GM19468 (cell line): ENCODE results near the gene LRRC7.

Experiments used
- ATAC-seq: cut with Tn5 transposase; IDR thresholded peaks from one replicate; pipeline ENCODE4 v1.9.1; 2021; ENCODE audit warnings: mild to moderate bottlenecking, moderate library complexity, moderate number of reproducible peaks; ENCODE audit not compliant: unreplicated experiment; ENCODE audit errors: extremely low read depth

The LRRC7 gene

GRCh38 chr1:69752831-69753230 is 185.1 kb downstream of the LRRC7 start:
- ATAC-seq: no peak

DNA sequence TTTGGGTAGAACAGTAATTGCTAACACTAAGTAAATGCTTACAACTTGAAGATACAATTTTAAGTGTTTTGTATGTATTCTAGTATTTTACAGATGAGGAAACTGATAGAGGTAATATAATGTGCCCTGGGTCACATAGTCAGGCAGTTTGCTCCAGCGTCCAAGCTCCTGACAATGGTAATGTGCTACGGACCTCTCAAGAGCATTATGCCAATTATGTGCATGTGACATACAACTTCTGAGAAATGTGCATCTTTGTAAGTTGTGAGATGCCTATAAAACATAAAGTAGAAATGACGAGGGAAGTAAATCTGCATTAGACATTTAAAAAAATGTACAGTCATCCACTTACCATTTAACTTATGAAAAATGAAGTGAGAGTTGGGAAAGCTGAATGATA is 186.8 kb downstream of the LRRC7 start:
- no peak for ATAC-seq

- no peak for ATAC-seq
Observed at GRCh38 chr1:69755647-69756046, 187.9 kb downstream of the LRRC7 start.

GRCh38 chr1:69765951-69766350 is 198.2 kb downstream of the LRRC7 start:
- no peak for ATAC-seq

- no peak for ATAC-seq
Observed at GRCh38 chr1:69766431-69767180, 198.9 kb downstream of the LRRC7 start.

- no peak for ATAC-seq
Observed at GRCh38 chr1:69776555-69776954, 208.8 kb downstream of the LRRC7 start.

GRCh38 chr1:69777423-69777822 is 209.7 kb downstream of the LRRC7 start:
- ATAC-seq: no peak

DNA sequence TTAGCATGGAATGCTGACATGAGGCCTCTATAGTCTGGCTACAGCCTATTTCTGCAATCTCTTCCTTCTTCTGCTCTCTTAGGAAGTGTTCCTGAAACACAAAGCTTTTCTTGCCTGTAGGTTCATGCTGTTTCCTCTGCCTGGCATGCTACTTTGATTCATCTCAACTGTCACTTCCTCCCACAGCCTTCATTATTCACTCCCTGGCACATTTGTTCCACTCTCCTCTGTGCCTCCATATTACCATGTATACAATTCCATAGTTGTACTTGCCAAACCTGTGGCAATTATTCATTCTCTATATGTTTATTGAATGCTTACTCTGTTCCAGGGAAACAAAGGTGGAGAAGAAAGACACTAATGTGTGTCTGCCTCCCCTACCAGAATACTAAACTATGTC is 210.2 kb downstream of the LRRC7 start:
- no peak for ATAC-seq

DNA sequence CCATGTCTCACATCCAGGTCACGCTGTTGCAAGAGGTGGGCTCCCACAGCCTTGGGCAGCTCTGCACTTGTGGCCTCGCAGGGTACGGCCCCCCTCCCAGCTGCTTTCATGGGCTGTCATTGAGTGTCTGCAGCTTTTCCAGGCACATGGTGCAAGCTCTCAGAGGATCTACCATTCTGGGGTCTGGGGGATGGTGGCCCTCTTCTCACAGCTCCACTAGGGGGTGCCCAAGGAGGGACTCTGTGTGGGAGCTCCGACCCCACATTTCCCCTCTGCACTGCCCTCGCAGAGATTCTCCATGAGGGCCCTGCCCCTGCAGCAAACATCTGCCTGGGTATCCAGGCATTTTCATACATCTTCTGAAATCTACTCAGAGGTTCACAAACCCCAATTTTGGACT is 219.4 kb downstream of the LRRC7 start:
- no peak for ATAC-seq

GRCh38 chr1:69791311-69791710 is 223.6 kb downstream of the LRRC7 start:
- ATAC-seq: no peak

- no peak for ATAC-seq
Observed at GRCh38 chr1:69794831-69795230, 227.1 kb downstream of the LRRC7 start.

DNA sequence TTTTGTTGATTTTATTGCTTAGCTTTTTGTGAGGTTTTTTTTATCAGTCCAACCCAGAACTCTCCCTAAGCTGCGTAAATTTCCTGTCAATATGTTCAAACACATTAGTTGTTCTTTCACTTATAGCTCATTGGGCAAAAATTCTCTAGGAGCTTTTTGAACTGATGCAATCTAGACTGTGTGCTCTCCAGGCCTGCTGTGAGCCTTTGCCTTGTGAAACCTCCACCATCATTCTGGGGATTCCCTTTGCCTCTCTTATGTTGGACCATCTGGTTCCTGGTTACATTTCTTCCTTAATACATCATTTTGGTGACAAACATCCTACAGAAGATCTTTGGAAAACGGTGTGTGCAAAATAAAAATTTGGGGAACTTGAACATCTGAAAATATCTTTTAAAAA is 247.2 kb downstream of the LRRC7 start:
- ATAC-seq: no peak

- ATAC-seq: no peak
Observed at GRCh38 chr1:69824932-69825331, 257.2 kb downstream of the LRRC7 start.

DNA sequence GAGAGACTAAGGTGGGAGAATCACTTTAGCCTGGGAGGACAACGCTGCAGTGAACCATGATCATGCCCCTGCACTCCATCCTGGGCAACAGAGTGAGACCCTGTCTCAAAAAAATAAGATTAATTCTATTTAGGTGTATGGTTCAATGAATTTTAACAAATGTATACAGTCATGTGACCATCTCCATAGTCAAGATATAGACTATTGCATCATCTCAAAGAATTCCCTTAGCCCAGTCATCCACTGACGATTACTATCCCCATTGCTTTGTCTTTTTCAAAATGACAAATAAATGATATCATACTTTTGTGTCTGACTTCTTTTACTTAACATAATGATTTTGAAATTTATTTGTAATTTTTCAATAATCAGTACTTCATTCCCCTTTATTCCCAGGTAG is 260.0 kb downstream of the LRRC7 start:
- no peak for ATAC-seq

DNA sequence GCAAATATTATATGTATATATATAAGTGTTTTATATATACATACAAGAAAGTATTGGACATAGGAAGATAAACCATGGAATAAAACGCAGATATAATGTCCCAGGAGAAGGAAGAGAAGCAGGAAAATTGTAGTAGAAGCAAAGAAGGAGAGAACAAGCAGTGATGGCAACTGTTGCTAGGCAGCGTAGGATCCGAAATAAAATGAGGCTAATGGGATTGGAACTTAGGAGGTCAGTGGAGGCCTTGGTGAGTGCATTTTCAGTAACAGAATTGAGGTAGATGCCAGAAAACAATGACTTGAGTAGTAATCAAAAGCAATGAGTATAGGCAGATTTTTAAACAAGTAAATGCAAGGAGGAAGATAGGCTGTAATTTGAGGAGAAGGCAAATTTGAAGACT is 265.8 kb downstream of the LRRC7 start:
- no peak for ATAC-seq

DNA sequence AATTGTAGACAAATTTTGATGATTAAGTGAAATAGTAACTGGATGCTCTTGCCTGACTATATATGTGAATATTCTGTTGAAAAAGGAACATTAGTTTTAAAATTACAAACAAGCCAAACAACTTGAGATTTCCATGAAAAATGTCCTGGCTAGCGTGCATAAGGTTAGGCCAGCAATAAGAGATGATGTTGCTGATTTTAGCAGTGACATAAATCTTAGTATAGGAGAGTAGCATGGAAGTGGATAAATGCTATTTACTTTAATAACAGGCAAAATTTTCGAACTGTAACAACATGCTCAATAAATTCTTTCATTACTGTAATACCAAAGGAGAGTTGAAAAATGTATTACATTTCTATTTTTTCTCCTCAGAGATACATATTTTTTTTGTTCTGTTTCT is 266.6 kb downstream of the LRRC7 start:
- no peak for ATAC-seq

DNA sequence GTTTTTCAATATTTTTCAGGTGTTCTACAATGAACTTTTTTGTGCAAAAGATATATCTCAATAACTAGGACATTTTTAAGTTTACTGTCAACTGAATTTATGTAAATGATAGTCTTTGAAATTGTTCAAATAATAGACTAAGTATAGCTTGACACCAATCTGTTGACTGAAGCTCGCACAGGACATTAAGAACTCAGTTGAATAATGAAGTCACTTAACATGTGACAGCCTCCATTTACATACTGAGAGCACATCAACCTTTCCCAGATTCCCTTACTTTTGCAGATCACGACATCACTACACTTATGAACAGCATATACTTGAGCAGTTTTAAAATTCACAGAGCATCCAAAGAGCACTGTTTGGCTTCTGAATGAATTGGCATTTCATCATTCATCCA is 268.2 kb downstream of the LRRC7 start:
- ATAC-seq: no peak

DNA sequence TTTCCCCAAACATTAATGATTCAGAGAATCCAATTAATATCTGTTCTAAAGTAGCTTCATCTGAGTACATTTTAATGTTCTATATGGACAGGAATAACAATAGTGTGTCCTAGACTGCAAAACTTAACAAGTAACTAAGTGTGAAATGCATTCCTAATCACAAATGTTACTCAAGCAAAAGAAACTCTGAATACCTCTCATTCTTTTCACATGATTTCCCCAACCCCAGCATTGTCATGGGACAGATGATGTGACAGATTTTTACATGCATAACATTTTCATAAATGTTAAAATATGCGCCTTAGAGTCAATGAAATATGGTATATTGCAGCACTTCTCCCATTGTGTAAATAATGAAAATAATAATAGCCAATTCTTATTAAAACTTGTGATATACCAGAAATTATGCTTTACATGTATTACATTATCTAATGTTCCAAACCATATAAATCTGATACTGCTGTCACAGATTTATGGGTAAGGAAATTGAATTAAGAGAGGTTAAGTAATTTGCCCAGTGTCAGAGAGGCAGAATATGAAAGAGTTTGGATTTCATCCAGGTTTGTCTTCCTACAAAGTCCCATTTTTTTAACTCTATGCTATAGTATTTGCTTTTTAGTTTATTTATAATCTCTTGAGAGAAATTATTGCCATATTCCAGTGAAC is 269.4 kb downstream of the LRRC7 start:
- no peak for ATAC-seq

DNA sequence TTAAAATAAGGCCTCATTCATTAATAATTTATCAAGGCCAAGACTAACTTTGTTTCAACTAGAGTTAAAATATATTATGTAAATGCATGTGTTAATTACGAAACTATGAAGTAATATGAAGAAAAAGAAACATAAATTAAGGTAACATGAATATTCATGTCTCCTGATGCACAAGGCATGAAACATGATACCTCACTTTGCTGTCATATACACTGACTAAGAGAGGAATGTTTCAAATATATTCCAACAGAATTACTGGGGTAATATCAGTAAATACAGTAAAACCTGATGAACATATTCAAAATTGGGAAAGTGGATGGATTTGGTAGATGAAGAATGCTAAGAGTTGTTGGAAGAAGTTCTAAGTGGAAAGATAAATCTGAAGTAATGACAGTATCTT is 274.6 kb downstream of the LRRC7 start:
- ATAC-seq: no peak

- ATAC-seq: no peak
Observed at GRCh38 chr1:69845655-69846054, 277.9 kb downstream of the LRRC7 start.

- no peak for ATAC-seq
Observed at GRCh38 chr1:69846267-69846666, 278.5 kb downstream of the LRRC7 start.

- ATAC-seq: no peak
Observed at GRCh38 chr1:69847670-69848069, 279.9 kb downstream of the LRRC7 start.
